Activated T-cell treated with anti-CD3 and anti-CD28 coated beads for 4 hours (primary cell): ENCODE data around the gene SPINK7.

Experiments used
- DNase-seq: peaks from one replicate; pipeline ENCODE4 v3.0.0-alpha.2; 2020

Gene SPINK7

DNA sequence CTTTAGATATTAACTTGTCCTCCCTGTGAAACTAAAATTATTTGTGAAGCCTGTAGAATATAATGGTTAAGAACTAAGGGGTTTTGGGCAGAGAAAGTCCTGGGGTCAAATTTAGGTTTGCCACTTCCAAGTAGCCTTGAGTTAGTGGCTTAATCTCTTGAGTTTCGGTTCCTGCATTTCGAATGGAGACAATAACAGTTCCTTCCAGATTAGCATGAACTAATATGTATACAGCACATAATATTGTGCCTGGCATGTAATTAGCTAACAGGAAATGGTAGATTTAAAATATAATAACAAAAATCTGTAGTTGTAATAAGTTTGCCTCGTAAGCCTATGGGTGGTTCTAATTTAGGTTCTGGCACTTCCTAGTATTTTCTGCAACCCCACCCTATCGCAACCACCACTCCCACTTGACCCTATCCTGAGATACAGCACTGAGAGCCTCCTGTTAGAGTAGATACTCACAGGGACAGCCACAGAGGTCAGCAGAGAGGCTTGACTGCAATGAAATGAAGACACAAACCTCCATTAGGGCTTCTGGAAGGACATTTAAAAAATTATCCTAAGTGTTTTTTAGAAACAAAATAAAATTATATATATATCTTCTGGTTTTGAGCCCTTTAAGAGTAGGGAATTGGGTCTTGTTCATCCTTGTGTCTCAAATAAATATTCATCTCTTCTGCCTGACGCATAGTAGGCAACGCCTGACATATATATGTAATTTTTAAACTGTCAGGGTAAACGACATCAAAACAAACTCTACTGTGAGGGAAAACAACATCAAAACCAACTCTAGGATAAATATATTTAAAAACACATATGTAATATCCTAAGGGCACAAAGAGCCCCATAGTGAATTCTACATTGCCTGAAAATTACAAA, 31.6 kb downstream of the SPINK7 start:
- no peak for DNase-seq

DNA sequence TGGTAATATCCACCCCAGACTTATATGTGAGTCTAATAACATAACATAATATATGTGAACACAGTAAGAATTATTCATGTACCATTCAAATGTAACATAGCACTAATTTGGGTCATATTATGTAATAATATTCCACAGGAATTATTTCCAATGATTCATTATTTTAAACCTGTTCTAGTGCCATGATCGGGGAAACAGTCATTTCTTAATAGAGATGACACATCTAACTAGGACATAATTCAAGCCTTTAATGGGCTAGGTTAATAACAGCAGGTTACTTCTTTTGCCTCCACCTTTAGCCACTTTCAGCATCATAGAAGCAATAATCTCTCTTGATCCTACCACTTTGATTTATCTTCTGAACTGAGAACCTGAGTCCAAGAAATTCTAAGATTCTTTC, 35.5 kb downstream of the SPINK7 start:
- no peak for DNase-seq

DNA sequence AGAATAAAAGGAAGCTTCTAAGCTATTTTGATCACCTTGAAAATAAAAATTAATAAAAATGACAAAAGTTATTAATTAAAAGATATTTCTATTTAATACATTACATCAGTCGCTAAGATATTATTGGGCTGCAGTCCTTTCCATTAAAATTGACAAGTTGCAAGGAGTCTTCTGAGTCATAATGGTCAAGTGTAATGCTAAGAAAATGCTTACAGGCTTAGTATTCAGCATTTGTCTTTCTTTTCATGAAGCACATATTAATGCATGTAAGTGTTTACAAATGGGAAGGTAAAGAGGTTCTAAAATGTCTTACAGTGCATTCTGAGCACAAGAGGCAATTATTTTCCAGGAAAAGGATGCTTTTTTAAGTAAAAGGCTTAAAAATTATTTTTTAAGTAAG, 40.5 kb downstream of the SPINK7 start:
- DNase-seq, result no peak

DNA sequence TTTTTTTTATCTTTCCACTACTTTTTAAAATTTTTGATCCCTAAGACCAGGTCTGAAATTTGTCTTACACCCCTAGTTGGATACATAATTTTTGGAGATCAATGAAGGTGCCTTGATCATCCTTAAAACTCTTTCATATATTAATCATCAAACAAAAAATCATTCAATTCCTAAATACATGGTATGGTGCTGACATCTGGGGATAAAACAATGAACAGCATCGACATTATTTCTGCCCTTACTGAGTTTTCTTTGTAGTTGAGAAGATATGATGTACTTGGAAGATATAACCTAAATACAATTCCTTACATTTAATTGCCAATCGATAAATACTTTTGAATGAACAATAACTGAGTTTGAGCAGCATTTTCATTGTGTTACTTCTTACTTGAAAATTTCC, 41.4 kb downstream of the SPINK7 start:
- DNase-seq, result no peak

DNA sequence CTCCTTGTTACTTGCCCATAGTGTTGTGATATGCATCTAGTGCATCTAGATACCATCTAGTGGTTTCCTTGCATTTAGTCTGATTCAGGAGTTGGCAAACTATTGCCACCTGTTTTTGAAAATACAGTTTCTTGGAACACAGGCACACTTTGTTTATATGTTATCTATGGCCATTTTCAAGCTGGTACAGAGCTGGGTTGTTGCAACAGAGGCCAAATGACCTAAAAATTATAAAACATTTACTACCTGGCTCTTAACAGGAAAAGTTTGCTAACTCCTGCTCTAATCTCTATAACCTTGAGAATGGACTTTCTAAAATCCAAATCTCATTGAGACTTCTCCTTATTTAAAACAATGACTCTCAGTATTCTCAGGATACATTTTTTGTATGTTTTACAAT, 52.1 kb downstream of the SPINK7 start:
- no peak for DNase-seq
